Measurements from ENCODE around the gene CLSTN2. TPM values are rescaled to one million over a fixed set of nuclear protein-coding genes. Genes with fewer than 3 reads are reported as not detected.

The CLSTN2 gene
- total RNA-seq, 4 donors from 2014 or later: 3.7 to 9.5 (median 7.4) TPM

DNA sequence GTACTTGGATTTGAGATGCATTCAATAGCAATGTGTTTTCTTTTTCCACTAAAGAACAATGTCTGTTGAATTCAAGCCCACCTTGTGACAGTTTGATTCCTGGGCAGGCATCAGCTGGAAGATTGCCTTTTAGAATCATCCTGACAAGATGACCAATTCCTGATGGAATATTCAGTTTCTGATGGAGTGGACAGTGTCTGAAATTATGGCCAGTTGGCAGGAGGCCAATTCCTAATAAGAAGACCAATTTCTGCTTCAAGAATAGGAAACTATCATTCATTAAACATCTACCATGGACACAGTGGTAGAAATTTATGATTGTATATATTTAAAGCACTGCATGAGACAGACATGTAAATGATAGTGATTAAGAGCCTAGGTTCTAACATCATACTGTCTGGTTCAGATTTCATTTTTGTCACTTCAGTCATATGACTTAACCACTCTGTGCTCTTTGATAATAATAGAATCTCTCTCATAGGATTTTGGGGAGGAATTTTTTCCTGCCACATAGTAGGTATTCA, 133.6 kb downstream of the CLSTN2 start:
- H3K9me3 ChIP-seq: no peaks in the 10 kb centered on the region
- H3K27me3 ChIP-seq: no peaks in the 10 kb centered on the region
- intact Hi-C loops (cut with DNase I): no loop called here
- H3K4me1 ChIP-seq: peaks cover 0 to 16% (median 8%) of the 10 kb centered on the region in 4 donors
- no peak overlapping the region for H3K4me3 ChIP-seq
- no peak for DNase-seq (ENCODE audit: extremely low spot score)
- H3K36me3 ChIP-seq: no peaks in the 10 kb centered on the region
- TF ChIP-seq POLR2A (IDR thresholded peaks at IDR 0.05; ENCODE audit: low read depth): no peak
- TF ChIP-seq, protein P1, sequence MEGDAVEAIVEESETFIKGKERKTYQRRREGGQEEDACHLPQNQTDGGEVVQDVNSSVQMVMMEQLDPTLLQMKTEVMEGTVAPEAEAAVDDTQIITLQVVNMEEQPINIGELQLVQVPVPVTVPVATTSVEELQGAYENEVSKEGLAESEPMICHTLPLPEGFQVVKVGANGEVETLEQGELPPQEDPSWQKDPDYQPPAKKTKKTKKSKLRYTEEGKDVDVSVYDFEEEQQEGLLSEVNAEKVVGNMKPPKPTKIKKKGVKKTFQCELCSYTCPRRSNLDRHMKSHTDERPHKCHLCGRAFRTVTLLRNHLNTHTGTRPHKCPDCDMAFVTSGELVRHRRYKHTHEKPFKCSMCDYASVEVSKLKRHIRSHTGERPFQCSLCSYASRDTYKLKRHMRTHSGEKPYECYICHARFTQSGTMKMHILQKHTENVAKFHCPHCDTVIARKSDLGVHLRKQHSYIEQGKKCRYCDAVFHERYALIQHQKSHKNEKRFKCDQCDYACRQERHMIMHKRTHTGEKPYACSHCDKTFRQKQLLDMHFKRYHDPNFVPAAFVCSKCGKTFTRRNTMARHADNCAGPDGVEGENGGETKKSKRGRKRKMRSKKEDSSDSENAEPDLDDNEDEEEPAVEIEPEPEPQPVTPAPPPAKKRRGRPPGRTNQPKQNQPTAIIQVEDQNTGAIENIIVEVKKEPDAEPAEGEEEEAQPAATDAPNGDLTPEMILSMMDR (IDR thresholded peaks at IDR 0.05): no peak
- TF ChIP-seq POLR2AphosphoS5 (IDR thresholded peaks at IDR 0.05): no peak
- no peak for TF ChIP-seq EP300 (IDR thresholded peaks at IDR 0.05)
- H3K27ac ChIP-seq (replicated peaks in 1 of 4): no peak overlapping the region

DNA sequence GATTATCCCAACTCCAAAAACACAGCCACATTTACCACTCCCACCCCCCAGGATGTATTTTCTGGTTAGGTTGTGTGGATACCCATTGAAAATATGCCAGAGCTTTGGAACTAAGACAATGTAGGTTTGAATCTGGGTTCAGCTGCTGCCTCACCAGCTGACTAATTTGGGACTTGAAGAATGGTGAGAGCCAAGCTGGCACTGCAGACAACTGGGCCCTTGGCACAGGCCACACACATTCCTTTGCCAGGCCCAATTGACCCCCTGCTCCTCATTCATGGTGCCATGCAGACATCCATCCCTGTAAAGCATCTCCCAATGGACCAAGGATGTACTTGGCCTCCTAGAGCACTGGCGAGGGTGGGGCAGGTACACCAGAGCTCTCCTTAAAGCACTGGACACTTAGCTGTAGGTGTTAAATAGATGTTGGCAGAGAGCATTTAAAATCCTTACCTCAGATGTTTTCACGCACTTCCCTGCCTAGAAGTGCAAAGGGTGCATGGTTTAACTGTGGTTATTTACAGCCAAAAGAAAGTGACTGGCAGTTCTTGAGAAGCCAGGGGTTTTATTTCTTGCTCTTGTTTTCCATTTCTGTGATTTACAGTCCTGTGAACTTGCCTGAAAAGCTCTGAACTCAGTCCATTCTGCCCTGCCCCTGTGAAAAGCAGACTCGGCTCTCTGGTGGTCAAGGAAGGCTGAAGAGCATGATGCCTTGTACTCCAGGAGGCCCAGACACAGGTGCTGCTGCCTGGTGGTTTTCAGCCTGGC, 138.5 kb downstream of the CLSTN2 start:
- no peak for DNase-seq (ENCODE audit: extremely low spot score)
- Histone ChIP-seq H3K36me3 (no peaks in the 10 kb centered on the region), H3K27me3 (no peaks in the 10 kb centered on the region), H3K4me3 (no peak overlapping the region), H3K9me3 (no peaks in the 10 kb centered on the region), H3K27ac (replicated peaks in 1 of 4) (no peak overlapping the region), H3K4me1 (peaks cover 0 to under 1% (median 0%) of the 10 kb centered on the region in 4 donors)
- 87% methylated on average over 3 of the region's 3 CpGs for WGBS
- TF ChIP-seq, protein P1 (IDR thresholded peaks at IDR 0.05): no peak
- no peak for TF ChIP-seq EP300 (IDR thresholded peaks at IDR 0.05)
- no peak for TF ChIP-seq POLR2AphosphoS5 (IDR thresholded peaks at IDR 0.05)
- no peak for TF ChIP-seq POLR2A (IDR thresholded peaks at IDR 0.05; ENCODE audit: low read depth)
- intact Hi-C loops (cut with DNase I): no loop called here

DNA sequence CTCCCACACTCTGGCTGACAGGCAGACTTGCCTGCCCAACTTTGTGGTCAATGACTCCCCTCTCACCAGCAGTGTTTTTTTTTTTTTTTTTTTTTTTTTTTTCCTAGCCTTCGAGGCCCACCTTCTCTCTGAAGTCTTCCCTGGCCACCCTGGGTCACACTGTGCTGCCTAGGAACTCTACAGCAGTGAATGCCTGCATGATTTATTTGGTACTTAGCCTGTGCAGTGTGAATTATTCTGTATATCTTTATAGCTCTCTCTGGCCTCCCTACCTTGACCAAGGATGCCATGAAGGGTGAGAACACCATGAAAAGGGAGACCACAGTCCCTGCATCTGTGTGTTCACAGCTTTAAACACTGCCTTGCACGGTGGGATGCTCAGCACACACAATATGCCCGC, 141.6 kb downstream of the CLSTN2 start:
- H3K4me3 ChIP-seq: no peak overlapping the region
- WGBS: 81% methylated on average over 3 of the region's 3 CpGs
- H3K9me3 ChIP-seq: no peaks in the 10 kb centered on the region
- H3K36me3 ChIP-seq: no peaks in the 10 kb centered on the region
- H3K27ac ChIP-seq (replicated peaks in 1 of 4): no peak overlapping the region
- no peaks in the 10 kb centered on the region for H3K4me1 ChIP-seq
- no peak for DNase-seq (ENCODE audit: extremely low spot score)
- no peak for TF ChIP-seq EP300 (IDR thresholded peaks at IDR 0.05)
- TF ChIP-seq, protein P1 (IDR thresholded peaks at IDR 0.05): no peak
- TF ChIP-seq POLR2A (IDR thresholded peaks at IDR 0.05; ENCODE audit: low read depth): no peak
- no peak for TF ChIP-seq POLR2AphosphoS5 (IDR thresholded peaks at IDR 0.05)
- H3K27me3 ChIP-seq: no peaks in the 10 kb centered on the region
- intact Hi-C loops (cut with DNase I): no loop called here

DNA sequence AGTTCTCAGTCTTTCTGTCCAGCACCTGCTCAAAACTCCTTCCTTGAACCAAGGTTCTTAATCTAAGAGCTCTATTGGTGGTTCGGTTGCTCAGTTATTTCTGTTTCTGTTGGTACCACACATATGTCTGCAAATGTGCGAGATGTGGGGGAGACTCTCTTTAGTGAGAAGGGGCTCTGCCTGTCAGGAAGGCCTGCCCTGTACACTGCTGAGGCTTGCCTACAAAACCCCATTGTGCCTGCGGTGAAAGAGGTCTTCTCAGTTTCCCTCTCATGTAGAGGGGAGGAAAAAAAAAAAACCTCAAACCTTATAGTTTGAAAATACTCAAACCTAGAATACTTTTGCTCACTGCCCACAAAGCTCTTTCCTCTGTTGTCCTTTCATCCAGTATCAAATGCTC, 142.4 kb downstream of the CLSTN2 start:
- DNase-seq (ENCODE audit: extremely low spot score): no peak
- TF ChIP-seq POLR2AphosphoS5 (IDR thresholded peaks at IDR 0.05) (no peak), EP300 (IDR thresholded peaks at IDR 0.05) (no peak), POLR2A (IDR thresholded peaks at IDR 0.05; ENCODE audit: low read depth) (no peak)
- TF ChIP-seq, protein P1 (IDR thresholded peaks at IDR 0.05): no peak
- Histone ChIP-seq H3K9me3 (no peaks in the 10 kb centered on the region), H3K27ac (replicated peaks in 1 of 4) (no peak overlapping the region), H3K27me3 (no peaks in the 10 kb centered on the region), H3K4me1 (no peaks in the 10 kb centered on the region), H3K4me3 (no peak overlapping the region), H3K36me3 (no peaks in the 10 kb centered on the region)
- intact Hi-C loops (cut with DNase I): no loop called here
- WGBS: 94% methylated on average over 3 of the region's 3 CpGs

Data from esophagus muscularis mucosa (tissue), 4 donors.